WTC11 (cell line): ENCODE data around the gene NKAIN2. TPM values are rescaled to one million over a fixed set of nuclear protein-coding genes. Genes with fewer than 3 reads are reported as not detected.

Experiments
- ATAC-seq: fragments of 200-7000 bp; cut with Tn5 transposase; 2 replicates; pipeline ENCODE4 v1.10.0; 2021; ENCODE audit warnings: mild to moderate bottlenecking, moderate library complexity
- CTCF ChIA-PET: fragments of 300-600 bp; sonication (Branson Sonifier 250); formaldehyde crosslinking; loops from one replicate; lab custom pipeline; 2021; ENCODE audit warnings: antibody characterized with exemption; lab: Charles Lee
- POLR2A ChIA-PET: fragments of 350-600 bp; sonication (Branson Sonifier 250); formaldehyde crosslinking; loops from one replicate; lab custom pipeline; 2021; ENCODE audit warnings: antibody characterized with exemption; lab: Charles Lee
- DNase-seq: peaks from one replicate; pipeline ENCODE4 v3.0.0; 2021; ENCODE audit warnings: low spot score
- H3K27ac Mint-ChIP-seq: 2 replicates; pipeline ENCODE4 v1.8.0; 2021; ENCODE audit warnings: mixed read lengths
- H3K27me3 Mint-ChIP-seq: 2 replicates; pipeline ENCODE4 v1.8.0; 2021; ENCODE audit warnings: low read depth, mild to moderate bottlenecking, moderate library complexity, mixed read lengths
- H3K36me3 Mint-ChIP-seq: 2 replicates; pipeline ENCODE4 v1.8.0; 2021; ENCODE audit warnings: mixed read lengths
- H3K4me1 Mint-ChIP-seq: 2 replicates; pipeline ENCODE4 v1.8.0; 2022; ENCODE audit warnings: mixed read lengths
- H3K4me3 Mint-ChIP-seq: 2 replicates; pipeline ENCODE4 v1.8.0; 2021; ENCODE audit warnings: mild to moderate bottlenecking, moderate library complexity, mixed read lengths
- H3K9me3 Mint-ChIP-seq: 2 replicates; pipeline ENCODE4 v1.8.0; 2021; ENCODE audit warnings: mixed read lengths
- CREB1 ChIP-seq: sonication (generic); formaldehyde crosslinking; IDR thresholded peaks from 2 replicates; pipeline ENCODE4 v1.8.0; 2023; ENCODE audit warnings: mild to moderate bottlenecking, missing genetic modification reagents
- ESRRA ChIP-seq: sonication (generic); formaldehyde crosslinking; IDR thresholded peaks from 2 replicates; pipeline ENCODE4 v1.8.1; 2022; ENCODE audit warnings: mild to moderate bottlenecking, missing genetic modification reagents, borderline replicate concordance
- GABPB1 ChIP-seq: sonication (generic); formaldehyde crosslinking; IDR thresholded peaks from 2 replicates; pipeline ENCODE4 v1.8.1; 2023; ENCODE audit warnings: mild to moderate bottlenecking, missing genetic modification reagents
- JAZF1 ChIP-seq: fragments of 250-450 bp; sonication (Bioruptor Pico); IDR thresholded peaks from 2 replicates; pipeline ENCODE4 v1.9.0; 2021; ENCODE audit warnings: moderate library complexity, mild to moderate bottlenecking, inconsistent platforms
- OVOL2 ChIP-seq: fragments of 250-450 bp; sonication (Bioruptor Pico); IDR thresholded peaks from 2 replicates; pipeline ENCODE4 v1.9.0; 2021; ENCODE audit warnings: mild to moderate bottlenecking, borderline replicate concordance
- RELA ChIP-seq: sonication (generic); formaldehyde crosslinking; IDR thresholded peaks from 2 replicates; pipeline ENCODE4 v1.8.1; 2022; ENCODE audit warnings: missing genetic modification reagents, mild to moderate bottlenecking, borderline replicate concordance
- ZNF121 ChIP-seq: sonication (generic); formaldehyde crosslinking; IDR thresholded peaks from 2 replicates; pipeline ENCODE4 v1.8.0; 2023; ENCODE audit warnings: missing genetic modification reagents
- ZNF396 ChIP-seq: fragments of 250-450 bp; sonication (Bioruptor Pico); IDR thresholded peaks from 2 replicates; pipeline ENCODE4 v1.8.0; 2021; ENCODE audit warnings: mild to moderate bottlenecking, moderate library complexity, borderline replicate concordance
- ZNF423 ChIP-seq: fragments of 250-450 bp; sonication (Bioruptor Pico); IDR thresholded peaks from 2 replicates; pipeline ENCODE4 v2.1.2; 2022; ENCODE audit warnings: mild to moderate bottlenecking, moderate library complexity
- total RNA-seq: library from RNA; stranded (reverse); gene quantifications from 3 replicates; pipeline ENCODE4 v1.2.3, GENCODE V29; 2021
- TF ChIP-seq, protein P1 (sequence below): fragments of 250-450 bp; sonication (Bioruptor Pico); IDR thresholded peaks from 2 replicates; pipeline ENCODE4 v1.9.0; 2021; ENCODE audit warnings: mild to moderate bottlenecking, borderline replicate concordance
- TF ChIP-seq, protein P2 (sequence below): sonication (generic); formaldehyde crosslinking; IDR thresholded peaks from 2 replicates; pipeline ENCODE4 v1.8.0; 2022; ENCODE audit warnings: missing genetic modification reagents
- TF ChIP-seq, protein P3 (sequence below): sonication (generic); formaldehyde crosslinking; IDR thresholded peaks from 2 replicates; pipeline ENCODE4 v1.8.0; 2023; ENCODE audit warnings: missing genetic modification reagents, mild to moderate bottlenecking, borderline replicate concordance
- TF ChIP-seq, protein P4 (sequence below): sonication (generic); formaldehyde crosslinking; IDR thresholded peaks from 2 replicates; pipeline ENCODE4 v1.8.1; 2023; ENCODE audit warnings: mild to moderate bottlenecking, missing genetic modification reagents, borderline replicate concordance
- TF ChIP-seq, protein P5 (sequence below): sonication (generic); formaldehyde crosslinking; IDR thresholded peaks from 2 replicates; pipeline ENCODE4 v1.8.1; 2023; ENCODE audit warnings: mild to moderate bottlenecking, missing genetic modification reagents
- TF ChIP-seq, protein P6 (sequence below): sonication (generic); formaldehyde crosslinking; IDR thresholded peaks from 2 replicates; pipeline ENCODE4 v1.8.0; 2022; ENCODE audit warnings: mild to moderate bottlenecking, missing genetic modification reagents
- TF ChIP-seq, protein P7 (sequence below): sonication (generic); formaldehyde crosslinking; IDR thresholded peaks from 2 replicates; pipeline ENCODE4 v1.8.0; 2023; ENCODE audit warnings: mild to moderate bottlenecking, missing genetic modification reagents

The NKAIN2 gene
- total RNA-seq, 1 experiment from 2014 or later, result 0.33 TPM

DNA sequence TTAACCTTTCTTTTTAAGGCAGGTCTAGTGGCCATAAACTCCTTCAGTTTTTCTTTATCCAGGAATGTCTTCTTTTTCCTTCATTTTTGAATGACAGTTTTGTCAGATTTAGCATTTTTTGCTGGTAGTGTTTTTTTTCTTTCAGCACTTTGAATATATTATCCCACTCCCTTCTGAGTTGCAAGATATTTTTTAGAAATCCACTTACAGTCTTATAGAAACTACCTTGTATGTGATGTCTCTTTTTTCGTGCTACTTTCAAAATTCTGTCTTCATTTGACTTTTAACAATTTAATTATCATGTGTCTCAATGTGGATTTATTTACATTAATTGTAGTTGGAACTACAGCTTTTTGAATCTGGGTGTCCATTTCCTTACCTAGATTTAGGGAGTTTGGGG, 874.2 kb downstream of the NKAIN2 start:
- no peak overlapping the region for H3K27ac Mint-ChIP-seq
- ATAC-seq, result no peak
- peaks cover 4% of the 10 kb centered on the region; the same call in 1 of the 2 replicates for H3K27me3 Mint-ChIP-seq
- CTCF ChIA-PET, result no interaction called here
- peaks cover 64% of the 10 kb centered on the region for H3K9me3 Mint-ChIP-seq
- H3K4me3 Mint-ChIP-seq, result no peak overlapping the region
- no peaks in the 10 kb centered on the region; the same call in 1 of the 2 replicates for H3K4me1 Mint-ChIP-seq
- POLR2A ChIA-PET, result no interaction called here
- H3K36me3 Mint-ChIP-seq, result peaks cover 43% of the 10 kb centered on the region
- DNase-seq, result no peak
- TF ChIP-seq, protein P1, sequence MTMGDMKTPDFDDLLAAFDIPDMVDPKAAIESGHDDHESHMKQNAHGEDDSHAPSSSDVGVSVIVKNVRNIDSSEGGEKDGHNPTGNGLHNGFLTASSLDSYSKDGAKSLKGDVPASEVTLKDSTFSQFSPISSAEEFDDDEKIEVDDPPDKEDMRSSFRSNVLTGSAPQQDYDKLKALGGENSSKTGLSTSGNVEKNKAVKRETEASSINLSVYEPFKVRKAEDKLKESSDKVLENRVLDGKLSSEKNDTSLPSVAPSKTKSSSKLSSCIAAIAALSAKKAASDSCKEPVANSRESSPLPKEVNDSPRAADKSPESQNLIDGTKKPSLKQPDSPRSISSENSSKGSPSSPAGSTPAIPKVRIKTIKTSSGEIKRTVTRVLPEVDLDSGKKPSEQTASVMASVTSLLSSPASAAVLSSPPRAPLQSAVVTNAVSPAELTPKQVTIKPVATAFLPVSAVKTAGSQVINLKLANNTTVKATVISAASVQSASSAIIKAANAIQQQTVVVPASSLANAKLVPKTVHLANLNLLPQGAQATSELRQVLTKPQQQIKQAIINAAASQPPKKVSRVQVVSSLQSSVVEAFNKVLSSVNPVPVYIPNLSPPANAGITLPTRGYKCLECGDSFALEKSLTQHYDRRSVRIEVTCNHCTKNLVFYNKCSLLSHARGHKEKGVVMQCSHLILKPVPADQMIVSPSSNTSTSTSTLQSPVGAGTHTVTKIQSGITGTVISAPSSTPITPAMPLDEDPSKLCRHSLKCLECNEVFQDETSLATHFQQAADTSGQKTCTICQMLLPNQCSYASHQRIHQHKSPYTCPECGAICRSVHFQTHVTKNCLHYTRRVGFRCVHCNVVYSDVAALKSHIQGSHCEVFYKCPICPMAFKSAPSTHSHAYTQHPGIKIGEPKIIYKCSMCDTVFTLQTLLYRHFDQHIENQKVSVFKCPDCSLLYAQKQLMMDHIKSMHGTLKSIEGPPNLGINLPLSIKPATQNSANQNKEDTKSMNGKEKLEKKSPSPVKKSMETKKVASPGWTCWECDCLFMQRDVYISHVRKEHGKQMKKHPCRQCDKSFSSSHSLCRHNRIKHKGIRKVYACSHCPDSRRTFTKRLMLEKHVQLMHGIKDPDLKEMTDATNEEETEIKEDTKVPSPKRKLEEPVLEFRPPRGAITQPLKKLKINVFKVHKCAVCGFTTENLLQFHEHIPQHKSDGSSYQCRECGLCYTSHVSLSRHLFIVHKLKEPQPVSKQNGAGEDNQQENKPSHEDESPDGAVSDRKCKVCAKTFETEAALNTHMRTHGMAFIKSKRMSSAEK (CRISPR knock-in tag), result no peak
- TF ChIP-seq, protein P2, sequence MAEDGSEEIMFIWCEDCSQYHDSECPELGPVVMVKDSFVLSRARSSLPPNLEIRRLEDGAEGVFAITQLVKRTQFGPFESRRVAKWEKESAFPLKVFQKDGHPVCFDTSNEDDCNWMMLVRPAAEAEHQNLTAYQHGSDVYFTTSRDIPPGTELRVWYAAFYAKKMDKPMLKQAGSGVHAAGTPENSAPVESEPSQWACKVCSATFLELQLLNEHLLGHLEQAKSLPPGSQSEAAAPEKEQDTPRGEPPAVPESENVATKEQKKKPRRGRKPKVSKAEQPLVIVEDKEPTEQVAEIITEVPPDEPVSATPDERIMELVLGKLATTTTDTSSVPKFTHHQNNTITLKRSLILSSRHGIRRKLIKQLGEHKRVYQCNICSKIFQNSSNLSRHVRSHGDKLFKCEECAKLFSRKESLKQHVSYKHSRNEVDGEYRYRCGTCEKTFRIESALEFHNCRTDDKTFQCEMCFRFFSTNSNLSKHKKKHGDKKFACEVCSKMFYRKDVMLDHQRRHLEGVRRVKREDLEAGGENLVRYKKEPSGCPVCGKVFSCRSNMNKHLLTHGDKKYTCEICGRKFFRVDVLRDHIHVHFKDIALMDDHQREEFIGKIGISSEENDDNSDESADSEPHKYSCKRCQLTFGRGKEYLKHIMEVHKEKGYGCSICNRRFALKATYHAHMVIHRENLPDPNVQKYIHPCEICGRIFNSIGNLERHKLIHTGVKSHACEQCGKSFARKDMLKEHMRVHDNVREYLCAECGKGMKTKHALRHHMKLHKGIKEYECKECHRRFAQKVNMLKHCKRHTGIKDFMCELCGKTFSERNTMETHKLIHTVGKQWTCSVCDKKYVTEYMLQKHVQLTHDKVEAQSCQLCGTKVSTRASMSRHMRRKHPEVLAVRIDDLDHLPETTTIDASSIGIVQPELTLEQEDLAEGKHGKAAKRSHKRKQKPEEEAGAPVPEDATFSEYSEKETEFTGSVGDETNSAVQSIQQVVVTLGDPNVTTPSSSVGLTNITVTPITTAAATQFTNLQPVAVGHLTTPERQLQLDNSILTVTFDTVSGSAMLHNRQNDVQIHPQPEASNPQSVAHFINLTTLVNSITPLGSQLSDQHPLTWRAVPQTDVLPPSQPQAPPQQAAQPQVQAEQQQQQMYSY, result no peak
- TF ChIP-seq, protein P3, sequence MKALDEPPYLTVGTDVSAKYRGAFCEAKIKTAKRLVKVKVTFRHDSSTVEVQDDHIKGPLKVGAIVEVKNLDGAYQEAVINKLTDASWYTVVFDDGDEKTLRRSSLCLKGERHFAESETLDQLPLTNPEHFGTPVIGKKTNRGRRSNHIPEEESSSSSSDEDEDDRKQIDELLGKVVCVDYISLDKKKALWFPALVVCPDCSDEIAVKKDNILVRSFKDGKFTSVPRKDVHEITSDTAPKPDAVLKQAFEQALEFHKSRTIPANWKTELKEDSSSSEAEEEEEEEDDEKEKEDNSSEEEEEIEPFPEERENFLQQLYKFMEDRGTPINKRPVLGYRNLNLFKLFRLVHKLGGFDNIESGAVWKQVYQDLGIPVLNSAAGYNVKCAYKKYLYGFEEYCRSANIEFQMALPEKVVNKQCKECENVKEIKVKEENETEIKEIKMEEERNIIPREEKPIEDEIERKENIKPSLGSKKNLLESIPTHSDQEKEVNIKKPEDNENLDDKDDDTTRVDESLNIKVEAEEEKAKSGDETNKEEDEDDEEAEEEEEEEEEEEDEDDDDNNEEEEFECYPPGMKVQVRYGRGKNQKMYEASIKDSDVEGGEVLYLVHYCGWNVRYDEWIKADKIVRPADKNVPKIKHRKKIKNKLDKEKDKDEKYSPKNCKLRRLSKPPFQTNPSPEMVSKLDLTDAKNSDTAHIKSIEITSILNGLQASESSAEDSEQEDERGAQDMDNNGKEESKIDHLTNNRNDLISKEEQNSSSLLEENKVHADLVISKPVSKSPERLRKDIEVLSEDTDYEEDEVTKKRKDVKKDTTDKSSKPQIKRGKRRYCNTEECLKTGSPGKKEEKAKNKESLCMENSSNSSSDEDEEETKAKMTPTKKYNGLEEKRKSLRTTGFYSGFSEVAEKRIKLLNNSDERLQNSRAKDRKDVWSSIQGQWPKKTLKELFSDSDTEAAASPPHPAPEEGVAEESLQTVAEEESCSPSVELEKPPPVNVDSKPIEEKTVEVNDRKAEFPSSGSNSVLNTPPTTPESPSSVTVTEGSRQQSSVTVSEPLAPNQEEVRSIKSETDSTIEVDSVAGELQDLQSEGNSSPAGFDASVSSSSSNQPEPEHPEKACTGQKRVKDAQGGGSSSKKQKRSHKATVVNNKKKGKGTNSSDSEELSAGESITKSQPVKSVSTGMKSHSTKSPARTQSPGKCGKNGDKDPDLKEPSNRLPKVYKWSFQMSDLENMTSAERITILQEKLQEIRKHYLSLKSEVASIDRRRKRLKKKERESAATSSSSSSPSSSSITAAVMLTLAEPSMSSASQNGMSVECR (CRISPR knock-in tag), result no peak
- no peak for TF ChIP-seq JAZF1 (CRISPR knock-in tag)
- no peak for TF ChIP-seq GABPB1
- TF ChIP-seq, protein P4, sequence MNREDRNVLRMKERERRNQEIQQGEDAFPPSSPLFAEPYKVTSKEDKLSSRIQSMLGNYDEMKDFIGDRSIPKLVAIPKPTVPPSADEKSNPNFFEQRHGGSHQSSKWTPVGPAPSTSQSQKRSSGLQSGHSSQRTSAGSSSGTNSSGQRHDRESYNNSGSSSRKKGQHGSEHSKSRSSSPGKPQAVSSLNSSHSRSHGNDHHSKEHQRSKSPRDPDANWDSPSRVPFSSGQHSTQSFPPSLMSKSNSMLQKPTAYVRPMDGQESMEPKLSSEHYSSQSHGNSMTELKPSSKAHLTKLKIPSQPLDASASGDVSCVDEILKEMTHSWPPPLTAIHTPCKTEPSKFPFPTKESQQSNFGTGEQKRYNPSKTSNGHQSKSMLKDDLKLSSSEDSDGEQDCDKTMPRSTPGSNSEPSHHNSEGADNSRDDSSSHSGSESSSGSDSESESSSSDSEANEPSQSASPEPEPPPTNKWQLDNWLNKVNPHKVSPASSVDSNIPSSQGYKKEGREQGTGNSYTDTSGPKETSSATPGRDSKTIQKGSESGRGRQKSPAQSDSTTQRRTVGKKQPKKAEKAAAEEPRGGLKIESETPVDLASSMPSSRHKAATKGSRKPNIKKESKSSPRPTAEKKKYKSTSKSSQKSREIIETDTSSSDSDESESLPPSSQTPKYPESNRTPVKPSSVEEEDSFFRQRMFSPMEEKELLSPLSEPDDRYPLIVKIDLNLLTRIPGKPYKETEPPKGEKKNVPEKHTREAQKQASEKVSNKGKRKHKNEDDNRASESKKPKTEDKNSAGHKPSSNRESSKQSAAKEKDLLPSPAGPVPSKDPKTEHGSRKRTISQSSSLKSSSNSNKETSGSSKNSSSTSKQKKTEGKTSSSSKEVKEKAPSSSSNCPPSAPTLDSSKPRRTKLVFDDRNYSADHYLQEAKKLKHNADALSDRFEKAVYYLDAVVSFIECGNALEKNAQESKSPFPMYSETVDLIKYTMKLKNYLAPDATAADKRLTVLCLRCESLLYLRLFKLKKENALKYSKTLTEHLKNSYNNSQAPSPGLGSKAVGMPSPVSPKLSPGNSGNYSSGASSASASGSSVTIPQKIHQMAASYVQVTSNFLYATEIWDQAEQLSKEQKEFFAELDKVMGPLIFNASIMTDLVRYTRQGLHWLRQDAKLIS (CRISPR knock-in tag), result no peak
- TF ChIP-seq ZNF423, result no peak
- TF ChIP-seq OVOL2 (CRISPR knock-in tag), result no peak
- no peak for TF ChIP-seq ZNF396 (CRISPR knock-in tag)
- no peak for TF ChIP-seq ESRRA (CRISPR knock-in tag)
- TF ChIP-seq, protein P5, sequence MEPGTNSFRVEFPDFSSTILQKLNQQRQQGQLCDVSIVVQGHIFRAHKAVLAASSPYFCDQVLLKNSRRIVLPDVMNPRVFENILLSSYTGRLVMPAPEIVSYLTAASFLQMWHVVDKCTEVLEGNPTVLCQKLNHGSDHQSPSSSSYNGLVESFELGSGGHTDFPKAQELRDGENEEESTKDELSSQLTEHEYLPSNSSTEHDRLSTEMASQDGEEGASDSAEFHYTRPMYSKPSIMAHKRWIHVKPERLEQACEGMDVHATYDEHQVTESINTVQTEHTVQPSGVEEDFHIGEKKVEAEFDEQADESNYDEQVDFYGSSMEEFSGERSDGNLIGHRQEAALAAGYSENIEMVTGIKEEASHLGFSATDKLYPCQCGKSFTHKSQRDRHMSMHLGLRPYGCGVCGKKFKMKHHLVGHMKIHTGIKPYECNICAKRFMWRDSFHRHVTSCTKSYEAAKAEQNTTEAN (CRISPR knock-in tag), result no peak
- TF ChIP-seq, protein P6, sequence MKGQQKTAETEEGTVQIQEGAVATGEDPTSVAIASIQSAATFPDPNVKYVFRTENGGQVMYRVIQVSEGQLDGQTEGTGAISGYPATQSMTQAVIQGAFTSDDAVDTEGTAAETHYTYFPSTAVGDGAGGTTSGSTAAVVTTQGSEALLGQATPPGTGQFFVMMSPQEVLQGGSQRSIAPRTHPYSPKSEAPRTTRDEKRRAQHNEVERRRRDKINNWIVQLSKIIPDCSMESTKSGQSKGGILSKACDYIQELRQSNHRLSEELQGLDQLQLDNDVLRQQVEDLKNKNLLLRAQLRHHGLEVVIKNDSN, result no peak
- TF ChIP-seq ZNF121 (CRISPR knock-in tag), result no peak
- TF ChIP-seq, protein P7, sequence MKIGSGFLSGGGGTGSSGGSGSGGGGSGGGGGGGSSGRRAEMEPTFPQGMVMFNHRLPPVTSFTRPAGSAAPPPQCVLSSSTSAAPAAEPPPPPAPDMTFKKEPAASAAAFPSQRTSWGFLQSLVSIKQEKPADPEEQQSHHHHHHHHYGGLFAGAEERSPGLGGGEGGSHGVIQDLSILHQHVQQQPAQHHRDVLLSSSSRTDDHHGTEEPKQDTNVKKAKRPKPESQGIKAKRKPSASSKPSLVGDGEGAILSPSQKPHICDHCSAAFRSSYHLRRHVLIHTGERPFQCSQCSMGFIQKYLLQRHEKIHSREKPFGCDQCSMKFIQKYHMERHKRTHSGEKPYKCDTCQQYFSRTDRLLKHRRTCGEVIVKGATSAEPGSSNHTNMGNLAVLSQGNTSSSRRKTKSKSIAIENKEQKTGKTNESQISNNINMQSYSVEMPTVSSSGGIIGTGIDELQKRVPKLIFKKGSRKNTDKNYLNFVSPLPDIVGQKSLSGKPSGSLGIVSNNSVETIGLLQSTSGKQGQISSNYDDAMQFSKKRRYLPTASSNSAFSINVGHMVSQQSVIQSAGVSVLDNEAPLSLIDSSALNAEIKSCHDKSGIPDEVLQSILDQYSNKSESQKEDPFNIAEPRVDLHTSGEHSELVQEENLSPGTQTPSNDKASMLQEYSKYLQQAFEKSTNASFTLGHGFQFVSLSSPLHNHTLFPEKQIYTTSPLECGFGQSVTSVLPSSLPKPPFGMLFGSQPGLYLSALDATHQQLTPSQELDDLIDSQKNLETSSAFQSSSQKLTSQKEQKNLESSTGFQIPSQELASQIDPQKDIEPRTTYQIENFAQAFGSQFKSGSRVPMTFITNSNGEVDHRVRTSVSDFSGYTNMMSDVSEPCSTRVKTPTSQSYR (CRISPR knock-in tag), result no peak
- TF ChIP-seq RELA (CRISPR knock-in tag), result no peak
- TF ChIP-seq CREB1 (CRISPR knock-in tag), result no peak
